ENCODE data around the gene TMC7. TPM values are rescaled to one million over a fixed set of nuclear protein-coding genes. Genes with fewer than 3 reads are reported as not detected.

Gene TMC7
- total and polyA plus RNA-seq, 9 of the 15 experiments (the other 6 are each of a cell fraction or from before 2014, with no cell fraction given), result 0.08 to 2.0 (median 1.5) TPM

GRCh38 chr16:19067349-19068236 lies 83.9 kb downstream of the TMC7 start, which contains the start of gene COQ7 (continued):
- TF ChIP-seq ZBTB40 (IDR thresholded peaks at IDR 0.05), result peak; percentile 82
- TF ChIP-seq ZBTB40 (CRISPR knock-in tag; IDR thresholded peaks at IDR 0.05), result no peak
- no peak for TF ChIP-seq MTF1 (CRISPR knock-in tag; IDR thresholded peaks at IDR 0.05; ENCODE audit: borderline replicate concordance)
- no peak for TF ChIP-seq HNRNPUL1 (IDR thresholded peaks at IDR 0.05; ENCODE audit: low read length)
- peak in 1 of 2 experiments; percentile 72; a peak in 2 of 4 replicates for TF ChIP-seq SIN3A (IDR thresholded peaks at IDR 0.05; ENCODE audit: borderline replicate concordance in 2 of 2, control insufficient read depth in 1 of 2, low read depth in 2 of 2, low read length in 2 of 2)
- peak; percentile 98 for TF ChIP-seq ATF3 (IDR thresholded peaks at IDR 0.05)
- peak; percentile 69 for TF ChIP-seq ATF3 (CRISPR knock-in tag; conservative IDR thresholded peaks at IDR 0.05)
- no peak for TF ChIP-seq PATZ1 (CRISPR knock-in tag; IDR thresholded peaks at IDR 0.05; ENCODE audit: borderline replicate concordance)
- 0 out of 2 replicates have a peak, but pooled peaks have one; percentile 55 for TF ChIP-seq HMGXB4 (CRISPR knock-in tag; IDR thresholded peaks at IDR 0.05)
- peak; percentile 37; the same call in 1 of the 2 replicates for TF ChIP-seq GATA2 (CRISPR knock-in tag; IDR thresholded peaks at IDR 0.05)
- TF ChIP-seq ZNF212 (CRISPR knock-in tag; IDR thresholded peaks at IDR 0.05), result peak; percentile 39; the same call in 1 of the 2 replicates
- TF ChIP-seq SMAD4 (CRISPR knock-in tag; conservative IDR thresholded peaks at IDR 0.05), result 0 out of 2 replicates have a peak, but pooled peaks have one; percentile 29

Measured in K562 (cell line).